ENCODE measurements around the gene TUBA8. TPM values are rescaled to one million over a fixed set of nuclear protein-coding genes. Genes with fewer than 3 reads are reported as not detected.

The TUBA8 gene
- total and polyA plus RNA-seq, 2 experiments from 2014 or later: 1.1 to 1.4 TPM

GRCh38 chr22:18066181-18066859 is 44.3 kb upstream of the TUBA8 start:
- Histone ChIP-seq H3K4me1 (ENCODE audit: low read depth) (peaks cover 3% of the 10 kb centered on the region), H3K9me3 (ENCODE audit: low read depth) (no peaks in the 10 kb centered on the region), H3K27ac (no peak overlapping the region), H3K27me3 (no peaks in the 10 kb centered on the region), H3K36me3 (no peaks in the 10 kb centered on the region), H3K4me3 (no peak overlapping the region)
- TF ChIP-seq CTCF (IDR thresholded peaks at IDR 0.05; ENCODE audit: low read depth, low read length): no peak
- no peak for DNase-seq (ENCODE audit: low read depth in 1 of 2, low spot score in 1 of 2)

- Histone ChIP-seq H3K4me3 (no peak overlapping the region), H3K27ac (no peak overlapping the region), H3K4me1 (ENCODE audit: low read depth) (peaks cover 3% of the 10 kb centered on the region), H3K9me3 (ENCODE audit: low read depth) (no peaks in the 10 kb centered on the region), H3K36me3 (no peaks in the 10 kb centered on the region), H3K27me3 (no peaks in the 10 kb centered on the region)
- no peak for DNase-seq (ENCODE audit: low read depth in 1 of 2, low spot score in 1 of 2)
- TF ChIP-seq CTCF (IDR thresholded peaks at IDR 0.05; ENCODE audit: low read depth, low read length): no peak
These were observed 43.5 kb upstream of the TUBA8 start for GRCh38 chr22:18067121-18067520.

GRCh38 chr22:18067548-18068341 is 42.9 kb upstream of the TUBA8 start:
- Histone ChIP-seq H3K9me3 (ENCODE audit: low read depth) (no peaks in the 10 kb centered on the region), H3K27me3 (no peaks in the 10 kb centered on the region), H3K27ac (peak overlapping the region; percentile 82), H3K4me3 (no peak overlapping the region), H3K4me1 (ENCODE audit: low read depth) (peaks cover 3% of the 10 kb centered on the region), H3K36me3 (no peaks in the 10 kb centered on the region)
- no peak for TF ChIP-seq CTCF (IDR thresholded peaks at IDR 0.05; ENCODE audit: low read depth, low read length)
- DNase-seq (ENCODE audit: low read depth in 1 of 2, low spot score in 1 of 2): no peak

GRCh38 chr22:18068381-18068988 is 42.1 kb upstream of the TUBA8 start:
- Histone ChIP-seq H3K27me3 (no peaks in the 10 kb centered on the region), H3K4me3 (no peak overlapping the region), H3K36me3 (no peaks in the 10 kb centered on the region), H3K4me1 (ENCODE audit: low read depth) (peaks cover 3% of the 10 kb centered on the region), H3K9me3 (ENCODE audit: low read depth) (no peaks in the 10 kb centered on the region), H3K27ac (peak overlapping the region; percentile 82)
- no peak for TF ChIP-seq CTCF (IDR thresholded peaks at IDR 0.05; ENCODE audit: low read depth, low read length)
- DNase-seq (ENCODE audit: low read depth in 1 of 2, low spot score in 1 of 2): peak in 1 of 2 donors; percentile 61

GRCh38 chr22:18069041-18069440 is 41.6 kb upstream of the TUBA8 start:
- DNase-seq (ENCODE audit: low read depth in 1 of 2, low spot score in 1 of 2): no peak
- TF ChIP-seq CTCF (IDR thresholded peaks at IDR 0.05; ENCODE audit: low read depth, low read length): no peak
- peak overlapping the region; percentile 82 for H3K27ac ChIP-seq
- H3K36me3 ChIP-seq: no peaks in the 10 kb centered on the region
- peaks cover 3% of the 10 kb centered on the region for H3K4me1 ChIP-seq (ENCODE audit: low read depth)
- no peak overlapping the region for H3K4me3 ChIP-seq
- H3K9me3 ChIP-seq (ENCODE audit: low read depth): no peaks in the 10 kb centered on the region
- H3K27me3 ChIP-seq: no peaks in the 10 kb centered on the region
